K562 (cell line): Measurements from ENCODE around the gene CFAP53. TPM values are rescaled to one million over a fixed set of nuclear protein-coding genes. Genes with fewer than 3 reads are reported as not detected.

Experiments used
- BMI1 ChIP-seq: fragments of 150-350 bp; IDR thresholded peaks from 2 replicates; pipeline ENCODE4 v1.6.1; 2014; ENCODE audit warnings: low read length
- BRD9 ChIP-seq: fragments of 450-650 bp; IDR thresholded peaks from 2 replicates; pipeline ENCODE4 v1.6.1; 2018; ENCODE audit warnings: low read depth; ENCODE audit not compliant: partially characterized antibody
- CLOCK ChIP-seq: fragments of 250-450 bp; sonication (Bioruptor Pico); IDR thresholded peaks from 2 replicates; pipeline ENCODE4 v1.4.0; 2020; ENCODE audit warnings: mild to moderate bottlenecking, moderate library complexity, borderline replicate concordance
- CREM ChIP-seq: IDR thresholded peaks from 2 replicates; pipeline ENCODE4 v1.6.1; 2014; ENCODE audit warnings: antibody characterized with exemption, low read depth
- GABPB1 ChIP-seq: sonication (generic); formaldehyde crosslinking; IDR thresholded peaks from 2 replicates; pipeline ENCODE4 v1.8.0; 2022; ENCODE audit warnings: mild to moderate bottlenecking, missing genetic modification reagents
- JUND ChIP-seq, 2 experiments: IDR thresholded peaks; 2 replicates in 1 of 2; 3 replicates in 1 of 2; pipeline ENCODE4 v1.6.1; 2011; ENCODE audit warnings: borderline replicate concordance in 2 of 2, low read depth in 2 of 2, low read length in 2 of 2, improper control_type of control experiment in 1 of 2, missing biosample characterization in 1 of 2, missing genetic modification characterization in 1 of 2, missing genetic modification reagents in 1 of 2
- MAZ ChIP-seq, 2 experiments: fragments of 450-650 bp in 1 of 2; sonication (generic) in 1 of 2; formaldehyde crosslinking; IDR thresholded peaks in 1 of 2; conservative IDR thresholded peaks in 1 of 2; 2 replicates each; pipeline versions ENCODE4 v1.4.0 to v1.5.0; 2020; ENCODE audit warnings: mild to moderate bottlenecking in 1 of 2, missing genetic modification reagents in 1 of 2
- MEIS2 ChIP-seq: fragments of 450-650 bp; IDR thresholded peaks from 2 replicates; pipeline ENCODE4 v1.6.1; 2014; ENCODE audit warnings: mild to moderate bottlenecking; ENCODE audit not compliant: partially characterized antibody
- MXI1 ChIP-seq: IDR thresholded peaks from 2 replicates; pipeline ENCODE4 v1.6.1; 2011; ENCODE audit warnings: low read depth, mild to moderate bottlenecking, improper control_type of control experiment, low read length
- NR4A1 ChIP-seq, 2 experiments: fragments of 250-450 bp in 1 of 2; fragments of 450-650 bp in 1 of 2; sonication (Bioruptor Pico) in 1 of 2; IDR thresholded peaks; 2 replicates each; pipeline versions ENCODE4 v1.4.0 to v1.6.1; 2016 to 2020; ENCODE audit warnings: mild to moderate bottlenecking in 2 of 2, missing compliant biosample characterization in 1 of 2, missing genetic modification characterization in 1 of 2, moderate library complexity in 1 of 2
- PHF21A ChIP-seq: fragments of 450-650 bp; IDR thresholded peaks from 2 replicates; pipeline ENCODE4 v1.6.1; 2017; ENCODE audit warnings: low read depth, borderline replicate concordance
- PYGO2 ChIP-seq: fragments of 450-650 bp; IDR thresholded peaks from 2 replicates; pipeline ENCODE4 v1.6.1; 2016; ENCODE audit warnings: mild to moderate bottlenecking, missing genetic modification characterization, moderate library complexity, missing compliant biosample characterization
- RFX1 ChIP-seq: fragments of 450-650 bp; IDR thresholded peaks from 2 replicates; pipeline ENCODE4 v1.6.1; 2016; ENCODE audit warnings: mild to moderate bottlenecking, moderate library complexity
- SIN3B ChIP-seq: fragments of 450-650 bp; IDR thresholded peaks from 2 replicates; pipeline ENCODE4 v1.6.1; 2017; ENCODE audit warnings: low read depth, mild to moderate bottlenecking, moderate library complexity
- SRSF3 ChIP-seq: fragments of 200-400 bp; formaldehyde crosslinking; IDR thresholded peaks from 2 replicates; pipeline ENCODE4 v1.6.1; 2016; ENCODE audit warnings: mild to moderate bottlenecking, low read length, moderate library complexity; ENCODE audit not compliant: insufficient read depth
- ZKSCAN3 ChIP-seq: fragments of 250-450 bp; sonication (Bioruptor Pico); IDR thresholded peaks from 2 replicates; pipeline ENCODE4 v1.4.0; 2020
- ZNF146 ChIP-seq: IDR thresholded peaks from one replicate; pipeline ENCODE4 v1.6.1; 2018; ENCODE audit warnings: missing compliant biosample characterization; ENCODE audit not compliant: unreplicated experiment
- ZNF384 ChIP-seq: IDR thresholded peaks from 2 replicates; pipeline ENCODE4 v1.6.1; 2012; ENCODE audit warnings: low read depth, low read length, improper control_type of control experiment
- ZNF586 ChIP-seq: fragments of 450-650 bp; formaldehyde crosslinking; conservative IDR thresholded peaks from 2 replicates; pipeline ENCODE4 v1.4.0; 2020; ENCODE audit warnings: mild to moderate bottlenecking, moderate library complexity
- ZNF655 ChIP-seq: fragments of 250-450 bp; sonication (Bioruptor Pico); IDR thresholded peaks from 2 replicates; pipeline ENCODE4 v1.5.0; 2021
- polyA plus RNA-seq, 8 experiments: library from polyadenylated mRNA; depleted of rRNA in 4 of 8; stranded (reverse) in 5 of 8; unstranded in 3 of 8; fragments of >200 nt; fragmentation: Nextera tagmentation in 2 of 8; fragmentation: Illumina TruSeq in 1 of 8; extraction: Ambion mirVana in 2 of 8; extraction: Trizol in 1 of 8; gene quantifications; 2 replicates each; pipeline versions ENCODE4 v1.2.1 to v1.2.3, GENCODE V29; 2011 to 2014; ENCODE audit warnings: inconsistent platforms in 1 of 8, missing spikeins in 1 of 8
- total RNA-seq, 7 experiments: library from RNA; depleted of rRNA in 6 of 7; stranded (reverse); fragments of >200 nt in 6 of 7; fragmentation: Illumina TruSeq in 2 of 7; extraction: Trizol in 2 of 7; gene quantifications; 2 replicates each; pipeline versions ENCODE4 v1.2.1 to v1.2.3, GENCODE V29; 2011 to 2021; ENCODE audit warnings: low replicate concordance in 1 of 7

CFAP53 gene
- total and polyA plus RNA-seq, 9 of the 15 experiments (the other 6 are each of a cell fraction or from before 2014, with no cell fraction given) = 0.21 to 1.9 (median 1.2) TPM

GRCh38 chr18:50287441-50288347, 21.4 kb upstream of the CFAP53 start, which contains the start of gene CXXC1 (continued):
- TF ChIP-seq ZNF655 (CRISPR knock-in tag) (no peak), ZNF146 (CRISPR knock-in tag) (no peak), BMI1 (no peak), NR4A1 (CRISPR knock-in tag; IDR thresholded peaks at IDR 0.05) (no peak), NR4A1 (tag; IDR thresholded peaks at IDR 0.05) (peak; percentile 96), SRSF3 (no peak), ZKSCAN3 (no peak), CREM (no peak; the same call in none of the 2 replicates), PHF21A (no peak), ZNF384 (no peak), CLOCK (no peak), RFX1 (peak; percentile 88), SIN3B (0 out of 2 replicates have a peak, but pooled peaks have one; percentile 16), MEIS2 (no peak), BRD9 (no peak), ZNF586 (CRISPR knock-in tag) (no peak), PYGO2 (tag) (no peak), JUND (IDR thresholded peaks at IDR 0.05; ENCODE audit: borderline replicate concordance, low read depth, low read length) (no peak), JUND (tag; IDR thresholded peaks at IDR 0.05; ENCODE audit: borderline replicate concordance, low read depth, low read length) (peak; percentile 79; the same call in 1 of the 3 replicates), GABPB1 (peak; percentile 87), MXI1 (0 out of 2 replicates have a peak, but pooled peaks have one; percentile 15), MAZ (CRISPR knock-in tag; conservative IDR thresholded peaks at IDR 0.05 in 1 of 2, IDR thresholded peaks at IDR 0.05 in 1 of 2) (peak; percentile 66 to 83)
